ENCODE results near the gene SEL1L3.

The SEL1L3 gene

DNA sequence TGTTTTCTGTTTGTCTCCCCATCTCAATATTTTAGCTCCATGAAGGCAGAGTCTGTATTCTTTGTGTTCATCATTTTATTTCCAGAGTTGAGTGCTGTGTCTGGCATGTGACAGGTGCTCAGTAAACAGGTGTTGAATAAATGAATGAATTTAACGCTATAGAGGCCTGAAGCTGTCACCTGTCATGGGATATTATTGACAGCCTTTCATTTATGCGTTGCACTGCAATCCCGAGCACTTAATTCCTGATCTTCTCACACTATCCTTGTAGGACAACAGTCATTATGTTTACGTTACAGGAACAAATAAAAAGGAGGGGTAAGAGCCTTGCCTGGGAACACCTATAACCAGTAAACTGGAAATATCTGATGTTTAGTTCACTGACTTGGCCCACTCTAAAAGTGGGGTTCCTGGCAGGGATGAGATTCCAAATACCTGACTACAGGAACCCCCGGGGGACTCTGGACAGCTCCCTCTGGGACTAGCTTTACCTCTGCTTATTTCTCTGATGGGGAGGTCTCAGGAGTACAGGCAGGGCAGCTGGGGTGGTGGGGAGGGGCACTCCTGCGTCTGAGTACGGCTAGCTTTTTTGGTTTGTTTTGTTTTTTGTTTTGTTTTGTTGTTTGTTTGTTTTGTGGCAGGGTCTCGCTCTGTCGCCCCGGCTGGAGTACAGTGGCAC, 36.6 kb downstream of the SEL1L3 start:
- Histone ChIP-seq H3K27ac (no peak overlapping the region), H3K9me3 (ENCODE audit: control insufficient read depth, low read length) (no peaks in the 10 kb centered on the region), H3K27me3 (ENCODE audit: control insufficient read depth, insufficient read depth, low read length) (no peaks in the 10 kb centered on the region), H3K9ac (no peak overlapping the region), H3K4me2 (ENCODE audit: low read length) (no peak overlapping the region), H2AFZ (no peak overlapping the region), H3K4me3 (ENCODE audit: low read depth, low read length) (no peak overlapping the region), H3K79me2 (no peaks in the 10 kb centered on the region), H3K4me1 (no peaks in the 10 kb centered on the region), H3K36me3 (ENCODE audit: control insufficient read depth, insufficient read depth, low read length) (no peaks in the 10 kb centered on the region)
- TF ChIP-seq, protein P1, sequence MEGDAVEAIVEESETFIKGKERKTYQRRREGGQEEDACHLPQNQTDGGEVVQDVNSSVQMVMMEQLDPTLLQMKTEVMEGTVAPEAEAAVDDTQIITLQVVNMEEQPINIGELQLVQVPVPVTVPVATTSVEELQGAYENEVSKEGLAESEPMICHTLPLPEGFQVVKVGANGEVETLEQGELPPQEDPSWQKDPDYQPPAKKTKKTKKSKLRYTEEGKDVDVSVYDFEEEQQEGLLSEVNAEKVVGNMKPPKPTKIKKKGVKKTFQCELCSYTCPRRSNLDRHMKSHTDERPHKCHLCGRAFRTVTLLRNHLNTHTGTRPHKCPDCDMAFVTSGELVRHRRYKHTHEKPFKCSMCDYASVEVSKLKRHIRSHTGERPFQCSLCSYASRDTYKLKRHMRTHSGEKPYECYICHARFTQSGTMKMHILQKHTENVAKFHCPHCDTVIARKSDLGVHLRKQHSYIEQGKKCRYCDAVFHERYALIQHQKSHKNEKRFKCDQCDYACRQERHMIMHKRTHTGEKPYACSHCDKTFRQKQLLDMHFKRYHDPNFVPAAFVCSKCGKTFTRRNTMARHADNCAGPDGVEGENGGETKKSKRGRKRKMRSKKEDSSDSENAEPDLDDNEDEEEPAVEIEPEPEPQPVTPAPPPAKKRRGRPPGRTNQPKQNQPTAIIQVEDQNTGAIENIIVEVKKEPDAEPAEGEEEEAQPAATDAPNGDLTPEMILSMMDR (IDR thresholded peaks at IDR 0.05), result no peak

DNA sequence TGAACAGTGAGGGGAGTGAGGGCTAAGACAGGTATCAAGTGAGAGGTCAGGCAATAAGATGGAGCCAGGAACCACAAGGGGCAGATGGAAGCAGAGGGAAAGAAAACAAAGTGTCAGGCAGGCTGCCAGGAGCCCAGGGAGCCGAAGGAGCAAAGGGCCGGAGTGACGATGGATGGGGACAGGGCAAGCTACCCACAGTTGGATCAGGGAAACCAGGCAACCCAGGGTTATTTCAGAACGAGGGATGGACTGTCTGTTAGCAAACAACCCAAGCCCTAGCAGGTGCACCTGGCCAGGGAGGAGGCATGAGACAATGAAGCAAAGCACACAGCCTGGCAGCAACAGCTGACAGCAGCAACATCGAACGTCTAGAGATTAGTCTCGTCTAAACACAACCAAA, 39.2 kb downstream of the SEL1L3 start:
- TF ChIP-seq, protein P1 (IDR thresholded peaks at IDR 0.05), result no peak
- no peaks in the 10 kb centered on the region for H3K4me1 ChIP-seq
- no peaks in the 10 kb centered on the region for H3K79me2 ChIP-seq
- no peak overlapping the region for H2AFZ ChIP-seq
- H3K36me3 ChIP-seq (ENCODE audit: control insufficient read depth, insufficient read depth, low read length), result no peaks in the 10 kb centered on the region
- no peak overlapping the region for H3K4me3 ChIP-seq (ENCODE audit: low read depth, low read length)
- H3K27me3 ChIP-seq (ENCODE audit: control insufficient read depth, insufficient read depth, low read length), result no peaks in the 10 kb centered on the region
- no peaks in the 10 kb centered on the region for H3K9me3 ChIP-seq (ENCODE audit: control insufficient read depth, low read length)
- H3K9ac ChIP-seq, result no peak overlapping the region
- no peak overlapping the region for H3K27ac ChIP-seq
- H3K4me2 ChIP-seq (ENCODE audit: low read length), result no peak overlapping the region

DNA sequence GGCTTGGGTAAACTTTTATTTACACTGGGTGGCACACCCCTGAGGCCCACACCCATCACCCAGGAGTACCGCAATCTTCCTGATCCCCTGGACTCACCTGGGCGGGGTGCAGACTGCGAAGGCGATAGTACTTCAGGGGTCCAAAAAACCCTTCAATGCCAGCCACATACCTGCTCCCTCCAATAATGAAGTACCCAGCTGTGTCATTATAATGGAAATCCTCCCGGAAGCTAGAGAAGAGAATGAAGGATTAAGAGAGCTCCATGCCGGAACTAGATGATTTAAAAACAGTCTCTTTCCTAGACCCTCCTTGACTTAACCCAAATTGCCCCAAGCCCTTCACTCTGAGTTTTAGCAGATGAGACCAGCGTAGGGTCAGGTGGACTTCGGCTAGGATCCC, 40.9 kb downstream of the SEL1L3 start:
- Histone ChIP-seq H3K27ac (no peak overlapping the region), H3K9ac (no peak overlapping the region), H3K27me3 (ENCODE audit: control insufficient read depth, insufficient read depth, low read length) (no peaks in the 10 kb centered on the region), H2AFZ (no peak overlapping the region), H3K4me1 (no peaks in the 10 kb centered on the region), H3K79me2 (no peaks in the 10 kb centered on the region), H3K4me2 (ENCODE audit: low read length) (no peak overlapping the region), H3K4me3 (ENCODE audit: low read depth, low read length) (no peak overlapping the region), H3K9me3 (ENCODE audit: control insufficient read depth, low read length) (no peaks in the 10 kb centered on the region), H3K36me3 (ENCODE audit: control insufficient read depth, insufficient read depth, low read length) (no peaks in the 10 kb centered on the region)
- TF ChIP-seq, protein P1 (IDR thresholded peaks at IDR 0.05), result no peak

DNA sequence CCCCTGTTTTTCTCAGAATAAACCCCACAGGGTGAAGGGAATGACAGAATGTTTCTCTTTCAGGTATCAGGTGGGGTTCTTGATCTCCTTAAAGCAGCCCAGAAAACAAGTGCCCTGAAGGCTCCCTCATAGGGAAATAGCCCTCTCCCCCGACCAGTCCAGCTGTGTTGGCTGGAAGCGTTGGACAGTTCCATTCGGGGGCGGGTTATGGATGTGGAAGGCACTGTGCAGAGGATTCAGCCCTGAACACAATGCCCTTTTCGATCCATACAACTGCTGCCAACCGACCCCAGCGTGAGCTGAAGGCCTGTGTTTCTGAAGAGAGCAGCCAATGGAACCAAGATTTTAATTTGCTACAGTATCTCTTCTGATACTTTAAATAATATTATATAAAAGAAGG, 41.5 kb downstream of the SEL1L3 start:
- Histone ChIP-seq H3K9me3 (ENCODE audit: control insufficient read depth, low read length) (no peaks in the 10 kb centered on the region), H3K27ac (no peak overlapping the region), H3K4me3 (ENCODE audit: low read depth, low read length) (no peak overlapping the region), H3K4me1 (no peaks in the 10 kb centered on the region), H3K36me3 (ENCODE audit: control insufficient read depth, insufficient read depth, low read length) (no peaks in the 10 kb centered on the region), H3K4me2 (ENCODE audit: low read length) (no peak overlapping the region), H3K27me3 (ENCODE audit: control insufficient read depth, insufficient read depth, low read length) (no peaks in the 10 kb centered on the region), H3K79me2 (no peaks in the 10 kb centered on the region), H3K9ac (no peak overlapping the region), H2AFZ (no peak overlapping the region)
- TF ChIP-seq, protein P1 (IDR thresholded peaks at IDR 0.05), result no peak

DNA sequence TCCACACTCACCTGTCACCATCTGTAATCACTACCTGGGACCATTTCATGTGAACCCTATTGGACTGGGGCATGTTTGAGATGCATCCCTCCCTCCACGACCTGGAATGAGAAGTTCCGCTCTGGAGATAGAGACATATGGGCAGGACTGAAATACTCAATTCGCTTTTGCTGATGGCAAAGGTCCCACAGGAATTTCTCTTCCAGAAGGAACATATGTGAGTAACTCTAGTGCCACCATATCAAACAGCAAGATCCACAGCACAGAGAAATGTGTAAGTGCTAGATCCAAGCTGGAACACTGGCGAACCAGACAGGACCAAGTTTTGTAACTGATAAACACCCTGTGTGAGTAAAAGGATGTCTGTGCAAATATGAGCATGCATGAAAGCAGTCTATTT, 43.9 kb downstream of the SEL1L3 start:
- Histone ChIP-seq H3K4me2 (ENCODE audit: low read length) (no peak overlapping the region), H3K4me1 (no peaks in the 10 kb centered on the region), H3K4me3 (ENCODE audit: low read depth, low read length) (no peak overlapping the region), H3K36me3 (ENCODE audit: control insufficient read depth, insufficient read depth, low read length) (no peaks in the 10 kb centered on the region), H3K27ac (no peak overlapping the region), H3K79me2 (no peaks in the 10 kb centered on the region), H2AFZ (no peak overlapping the region), H3K9me3 (ENCODE audit: control insufficient read depth, low read length) (no peaks in the 10 kb centered on the region), H3K9ac (no peak overlapping the region), H3K27me3 (ENCODE audit: control insufficient read depth, insufficient read depth, low read length) (no peaks in the 10 kb centered on the region)
- TF ChIP-seq, protein P1 (IDR thresholded peaks at IDR 0.05), result no peak
